SIG-M5 (cell line): ENCODE results near the gene ZNF597.
"Not testable (repeated sequence)": the region's sequence is repeated elsewhere in the genome, so short reads cannot be mapped to it uniquely, and the experiment has no call there.

Experiments
- DNase-seq: peaks from one replicate; lab custom pipeline; 2025; lab: John Stamatoyannopoulos, UW

Gene ZNF597

DNA sequence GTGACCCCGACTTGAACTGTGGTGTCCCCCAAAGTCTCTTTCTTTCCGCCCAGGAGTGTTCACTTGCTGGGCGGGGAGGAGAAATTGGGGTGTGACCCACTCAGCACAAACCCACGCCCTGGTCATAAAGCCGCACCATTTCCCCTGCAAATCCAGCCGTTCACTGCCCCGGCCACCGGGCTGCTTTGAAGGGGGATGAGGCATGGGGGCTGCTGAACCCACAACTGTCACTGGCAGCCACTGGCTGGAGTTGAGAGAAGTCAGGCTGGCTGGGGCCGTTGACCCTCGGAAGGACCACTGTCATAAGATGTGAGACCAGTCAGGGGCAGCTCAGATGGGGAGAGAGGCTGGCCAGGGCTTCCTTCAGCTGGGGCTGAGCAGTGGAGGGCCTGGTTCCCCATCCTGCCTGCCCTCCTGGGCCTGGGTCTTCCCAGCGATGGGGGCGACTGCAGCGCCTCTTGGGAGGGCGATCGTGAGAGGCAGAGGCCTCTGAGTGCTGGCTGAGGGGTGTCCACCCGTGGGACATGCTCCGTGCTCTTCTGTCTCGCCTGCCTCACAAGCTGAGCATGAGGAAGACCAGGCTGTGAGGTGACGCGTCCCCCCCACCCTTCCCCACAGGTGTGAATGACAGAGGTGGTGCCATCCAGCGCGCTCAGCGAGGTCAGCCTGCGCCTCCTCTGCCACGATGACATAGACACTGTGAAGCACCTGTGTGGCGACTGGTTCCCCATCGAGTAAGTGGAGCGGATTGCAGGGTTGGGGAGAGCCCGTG, 32.5 kb upstream of the ZNF597 start:
- DNase-seq, result no peak

DNA sequence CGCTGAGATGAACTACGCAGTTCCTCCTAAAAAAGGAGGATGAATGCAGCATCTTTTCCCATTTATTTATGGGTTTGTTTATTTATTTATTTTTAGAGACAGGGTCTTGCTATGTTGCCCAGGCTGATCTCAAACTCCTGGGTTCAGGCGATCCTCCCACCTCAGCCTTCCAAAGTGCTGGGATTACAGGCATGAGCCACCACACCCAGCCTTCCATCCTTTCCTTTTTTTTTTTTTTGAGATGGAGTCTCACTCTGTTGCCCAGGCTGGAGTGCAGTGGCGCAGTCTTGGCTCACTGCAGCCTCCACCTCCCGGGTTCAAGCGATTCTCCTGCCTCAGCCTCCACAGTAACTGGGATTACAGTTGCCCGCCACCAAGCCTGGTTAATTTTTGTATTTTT, 31.6 kb upstream of the ZNF597 start:
- DNase-seq, result not testable (repeated sequence)

DNA sequence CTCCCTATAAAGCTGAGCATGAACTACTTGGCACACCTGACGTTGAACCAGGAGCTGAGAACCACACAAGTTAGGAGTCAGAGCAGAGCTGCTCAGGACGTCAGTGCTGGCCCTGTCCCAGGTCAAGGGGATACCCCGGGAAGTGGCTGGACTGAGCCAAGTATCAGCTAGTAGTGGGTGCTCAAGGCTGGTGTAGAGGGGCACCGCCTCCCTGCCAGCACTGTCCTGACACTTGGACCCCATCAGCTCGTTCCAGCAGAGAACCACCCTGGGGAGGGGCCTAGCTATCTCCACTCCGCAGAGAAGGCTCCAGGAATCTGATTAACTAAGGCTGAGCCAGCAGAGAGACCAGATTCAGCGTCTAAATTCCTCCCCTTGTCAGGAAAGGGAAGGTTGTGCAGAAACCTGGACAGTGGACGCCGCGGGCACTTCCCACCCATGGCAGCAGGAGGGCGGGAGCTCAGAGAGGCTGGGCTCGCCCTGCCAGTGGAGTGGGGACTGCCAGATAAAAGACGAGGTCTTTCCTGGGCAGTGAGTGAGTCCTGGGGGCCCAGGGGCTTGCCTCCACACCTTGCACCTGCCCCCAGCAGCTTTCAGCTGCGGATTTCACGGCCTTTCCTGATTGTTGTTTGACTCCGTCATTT, 31.0 kb upstream of the ZNF597 start:
- DNase-seq, result no peak

DNA sequence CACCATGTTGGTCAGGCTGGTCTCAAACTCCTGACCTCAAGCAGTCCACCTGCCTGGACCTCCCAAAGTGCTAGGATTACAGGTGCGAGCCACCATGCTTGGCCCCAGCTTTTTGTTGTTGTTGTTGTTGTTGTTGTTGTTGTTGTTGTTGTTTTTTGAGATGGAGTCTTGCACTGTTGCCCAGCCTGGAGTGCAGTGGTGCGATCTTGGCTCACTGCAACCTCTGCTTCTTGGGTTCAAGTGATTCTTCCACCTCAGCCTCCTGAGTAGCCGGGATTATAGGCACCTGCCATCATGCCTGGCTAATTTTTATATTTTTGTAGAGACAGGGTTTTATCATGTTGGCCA, 30.3 kb upstream of the ZNF597 start:
- not testable (repeated sequence) for DNase-seq

DNA sequence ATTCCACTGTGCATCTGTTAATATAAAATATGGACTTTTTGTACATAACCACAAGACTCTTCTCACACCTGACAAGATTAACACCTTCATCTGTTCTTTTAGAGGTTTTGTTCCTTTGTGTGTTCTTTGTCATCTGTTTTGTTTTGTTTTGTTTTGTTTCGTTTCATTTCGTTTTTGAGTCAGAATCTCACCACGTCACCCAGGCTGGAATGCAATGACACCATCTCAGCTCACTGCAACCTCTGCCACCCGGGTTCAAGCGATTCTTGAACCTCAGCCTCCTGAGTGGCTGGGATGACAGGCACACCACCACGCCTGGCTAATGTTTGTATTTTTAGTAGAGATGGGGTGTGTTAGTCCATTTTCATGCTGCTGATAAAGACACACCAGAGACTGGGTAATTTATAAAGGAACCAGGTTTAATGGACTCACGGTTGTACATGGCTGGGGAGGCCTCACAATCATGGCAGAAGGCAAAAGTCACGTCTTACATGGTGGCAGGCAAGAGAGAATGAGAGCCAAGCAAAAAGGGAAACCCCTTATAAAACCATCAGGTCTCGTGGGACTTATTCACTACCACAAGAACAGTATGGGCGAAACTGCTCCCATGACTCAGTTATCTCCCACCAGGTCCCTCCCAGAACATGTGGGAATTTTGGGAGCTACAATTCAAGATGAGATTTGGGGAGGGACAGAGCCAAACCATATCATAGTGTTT, 29.7 kb upstream of the ZNF597 start:
- DNase-seq, result no peak

DNA sequence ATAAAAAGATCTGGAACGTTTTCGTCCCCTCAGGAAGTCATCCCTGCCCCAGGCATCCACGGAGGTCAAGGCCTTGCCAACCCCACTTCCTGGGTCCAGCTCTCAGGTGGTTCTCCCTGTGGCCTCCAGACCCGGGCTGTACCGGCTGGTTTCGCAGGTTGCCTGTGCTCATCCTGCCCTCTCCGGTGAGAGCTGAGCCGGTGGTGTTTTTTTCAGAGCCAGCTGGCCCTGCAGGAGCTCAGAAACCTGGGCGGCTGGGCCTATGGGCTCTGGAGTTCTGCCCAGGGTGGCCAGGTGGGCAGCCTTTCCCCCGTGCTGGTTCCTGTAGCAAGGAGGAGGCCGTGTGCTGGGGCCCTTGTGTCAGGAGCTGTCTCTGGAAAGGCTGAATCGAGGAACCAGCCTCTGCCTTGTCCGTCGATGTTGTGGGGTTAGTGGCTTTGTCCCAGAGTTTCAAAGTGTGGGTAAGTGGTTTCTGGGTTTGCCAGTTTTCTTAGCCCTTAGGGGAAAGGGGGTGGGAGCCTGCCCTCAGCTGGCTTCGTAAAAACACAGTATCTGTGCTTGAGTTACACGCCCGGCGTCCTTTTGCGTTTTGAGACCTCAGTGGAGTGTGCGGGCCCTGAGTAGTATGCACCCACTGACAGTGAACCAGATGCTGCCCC, 28.3 kb upstream of the ZNF597 start:
- DNase-seq, result no peak

DNA sequence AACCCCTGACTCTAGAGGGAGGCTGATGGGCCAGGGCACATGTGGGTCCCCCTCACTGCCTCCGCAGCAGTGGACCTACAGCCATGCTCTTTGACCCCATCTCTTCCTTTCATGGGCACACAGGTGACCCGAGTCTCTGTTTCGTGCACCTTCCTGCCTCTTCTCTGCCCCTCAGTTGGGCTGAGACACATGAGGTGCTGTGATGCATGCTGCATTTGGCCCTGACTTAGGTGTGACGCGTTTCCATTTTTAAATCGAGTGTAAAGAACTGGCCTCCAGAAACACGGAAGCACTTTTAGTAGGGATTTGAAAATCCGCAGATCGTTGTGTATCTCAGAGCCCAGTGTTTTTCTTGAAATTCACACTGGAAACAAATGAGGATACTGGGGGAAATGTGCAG, 27.4 kb upstream of the ZNF597 start:
- DNase-seq, result no peak

DNA sequence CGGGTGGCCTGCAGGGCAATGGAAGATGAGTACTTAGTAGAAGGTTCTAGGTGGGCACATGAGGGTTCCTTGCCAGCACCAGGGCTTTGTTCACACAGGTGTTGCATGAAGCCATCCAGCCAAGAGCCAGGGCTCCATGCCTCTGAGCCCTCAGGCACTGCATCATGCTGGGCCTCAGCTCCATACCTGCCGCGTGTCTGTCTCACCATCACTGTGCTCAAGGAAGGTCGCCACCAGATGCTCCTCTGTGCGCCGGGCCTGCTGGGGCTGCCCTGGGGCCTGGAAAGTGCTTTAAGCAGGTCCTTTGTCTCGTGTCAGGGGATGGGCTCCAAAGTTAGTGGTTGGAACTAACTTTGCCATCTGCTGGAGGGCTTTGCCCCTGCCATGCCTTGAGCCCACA, 26.4 kb upstream of the ZNF597 start:
- DNase-seq, result no peak

DNA sequence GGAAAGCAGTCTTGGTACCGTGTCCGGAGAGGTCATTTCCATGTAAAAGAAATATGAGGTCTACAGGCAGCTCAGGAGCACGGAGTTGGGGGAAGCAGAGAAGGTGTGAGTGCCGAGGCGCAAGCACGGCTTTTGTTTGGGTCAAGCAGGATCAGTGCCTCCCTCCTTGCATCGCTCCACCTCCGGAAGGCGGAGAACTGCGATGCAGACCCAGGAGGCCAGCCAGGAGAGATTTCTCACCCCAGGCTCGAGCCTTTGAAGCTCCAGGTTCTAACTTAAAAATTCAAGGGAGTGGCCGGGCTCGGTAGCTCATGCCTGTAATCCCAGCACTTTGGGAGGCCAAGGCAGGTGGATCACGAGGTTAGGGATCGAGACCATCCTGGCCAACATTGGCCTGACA, 25.2 kb upstream of the ZNF597 start:
- DNase-seq, result no peak

DNA sequence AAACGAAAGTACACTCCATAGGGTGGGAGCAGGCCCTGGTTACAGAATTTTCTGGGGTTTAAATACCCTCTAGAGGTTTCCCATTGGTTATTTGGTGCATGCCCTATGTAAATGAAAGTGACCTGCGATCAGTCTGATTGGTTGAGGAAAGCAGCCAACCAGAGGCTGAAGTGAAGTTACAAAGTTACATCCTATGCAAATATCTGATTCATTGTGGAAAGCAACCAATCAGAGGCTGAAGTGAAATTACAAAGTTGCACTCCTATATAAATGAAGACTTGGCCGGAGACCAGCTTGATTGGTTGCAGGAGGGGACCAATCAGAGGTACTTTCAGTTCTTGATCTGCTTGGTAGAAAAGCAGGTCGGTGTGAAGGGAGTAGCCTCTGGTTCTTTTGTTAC, 24.6 kb upstream of the ZNF597 start:
- DNase-seq, result no peak

DNA sequence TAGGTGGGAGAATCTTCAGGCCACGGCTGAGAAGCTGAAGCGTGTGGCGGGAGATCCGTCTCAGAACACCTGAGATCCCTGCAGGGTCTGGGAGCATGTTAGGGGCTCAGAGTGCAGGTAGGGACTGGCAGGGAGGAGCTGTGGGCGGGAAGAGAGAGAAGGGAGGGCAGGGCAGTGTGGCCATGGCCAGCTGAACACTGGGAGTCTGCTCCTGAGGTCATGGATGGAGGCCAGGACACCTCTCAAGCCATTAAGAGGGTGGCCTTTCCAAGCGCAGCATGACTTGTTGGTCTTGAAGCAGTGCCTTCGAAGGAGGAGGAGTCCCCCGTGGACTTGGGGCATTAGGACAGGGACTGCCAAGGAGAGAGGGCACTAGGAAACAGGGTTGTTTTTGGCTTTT, 23.9 kb upstream of the ZNF597 start:
- no peak for DNase-seq

DNA sequence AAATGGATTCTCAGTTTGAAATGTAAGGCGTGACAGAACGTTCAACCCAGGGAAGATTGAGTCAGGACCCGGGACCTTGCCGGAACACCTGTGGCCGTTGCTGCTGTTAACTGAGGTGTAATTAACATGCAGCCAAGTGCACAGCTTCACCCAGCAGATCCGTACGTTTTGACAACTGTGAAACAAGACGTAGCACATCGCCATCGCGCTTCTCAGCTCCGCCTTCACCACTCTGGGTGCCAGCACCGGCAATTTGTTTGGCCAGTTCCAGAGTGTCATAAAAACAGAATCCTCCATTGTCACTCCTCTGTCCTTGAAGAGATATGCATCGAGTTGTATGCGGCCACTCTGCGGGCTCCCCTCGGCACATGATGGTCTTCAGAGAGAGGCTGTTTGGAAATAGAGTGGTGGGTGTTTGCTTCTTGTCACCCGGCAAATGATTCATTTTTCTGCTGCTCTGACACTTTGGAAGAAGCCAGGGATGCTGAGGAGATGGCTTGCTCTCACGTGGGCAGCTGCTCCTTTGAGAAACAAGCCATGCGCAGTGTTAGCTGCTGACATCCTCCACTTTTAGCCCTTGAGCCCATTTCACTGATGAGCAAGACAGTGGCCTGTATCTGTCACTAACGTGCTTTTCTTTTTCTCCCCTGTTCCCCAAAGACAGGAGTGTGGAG, 22.7 kb upstream of the ZNF597 start:
- no peak for DNase-seq

DNA sequence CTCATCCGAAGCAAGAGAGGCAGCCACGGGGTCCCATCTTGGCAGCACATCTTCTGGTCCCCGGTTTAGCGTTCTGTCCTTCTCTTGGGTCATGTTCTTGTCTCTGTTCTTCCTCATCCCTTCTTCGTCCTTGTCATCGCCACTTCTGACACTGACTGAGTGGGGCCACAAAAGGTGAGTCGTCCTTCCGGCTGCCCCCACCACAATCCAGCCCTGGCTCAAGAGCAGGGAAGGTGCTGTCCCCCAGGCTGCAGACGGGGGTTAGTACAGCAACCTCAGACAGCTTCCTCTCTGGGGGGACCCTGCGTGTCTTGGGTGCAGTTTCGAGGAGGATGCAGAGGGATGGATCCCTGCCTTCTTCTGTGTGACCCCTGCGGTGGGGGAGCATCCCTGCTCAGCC, 22.0 kb upstream of the ZNF597 start:
- DNase-seq, result no peak

DNA sequence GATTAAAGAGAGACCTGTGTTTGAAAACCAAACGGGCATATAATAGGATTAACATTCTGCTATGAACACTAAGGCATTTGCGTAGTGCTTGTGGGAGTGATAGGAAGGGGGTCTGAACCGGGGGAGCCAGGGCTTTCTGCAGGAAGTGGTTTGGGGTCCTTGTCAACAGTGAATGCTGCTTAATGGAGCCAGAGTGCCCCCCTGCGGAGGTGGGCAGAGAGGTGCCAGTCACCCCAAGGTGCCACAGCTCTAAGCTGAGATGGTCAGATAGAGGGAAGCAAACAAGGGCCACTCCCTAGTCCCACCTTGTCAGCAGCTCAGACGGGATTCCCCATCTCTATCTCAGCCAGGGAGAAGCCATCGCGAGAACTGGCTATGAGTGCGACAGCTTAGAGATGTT, 17.8 kb upstream of the ZNF597 start:
- DNase-seq, result no peak

DNA sequence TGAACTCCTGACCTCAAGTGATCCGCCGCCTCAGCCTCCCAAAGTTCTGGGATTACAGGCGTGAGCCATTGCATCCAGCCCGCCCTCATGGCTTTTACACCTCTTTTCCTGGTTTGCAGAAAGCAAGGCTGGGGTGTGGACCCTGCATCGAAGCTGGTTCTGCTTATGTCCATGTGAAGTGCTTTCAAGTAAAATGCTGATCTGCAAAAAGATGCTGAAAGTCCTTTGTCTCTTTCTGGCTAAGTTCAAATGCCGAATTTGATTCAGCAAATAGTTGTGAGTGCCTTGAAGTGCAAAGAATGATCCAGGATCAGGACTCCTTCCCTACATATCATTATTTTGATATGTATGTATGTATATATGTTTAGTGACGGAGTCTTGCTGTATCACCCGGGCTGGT, 17.3 kb upstream of the ZNF597 start:
- no peak for DNase-seq

DNA sequence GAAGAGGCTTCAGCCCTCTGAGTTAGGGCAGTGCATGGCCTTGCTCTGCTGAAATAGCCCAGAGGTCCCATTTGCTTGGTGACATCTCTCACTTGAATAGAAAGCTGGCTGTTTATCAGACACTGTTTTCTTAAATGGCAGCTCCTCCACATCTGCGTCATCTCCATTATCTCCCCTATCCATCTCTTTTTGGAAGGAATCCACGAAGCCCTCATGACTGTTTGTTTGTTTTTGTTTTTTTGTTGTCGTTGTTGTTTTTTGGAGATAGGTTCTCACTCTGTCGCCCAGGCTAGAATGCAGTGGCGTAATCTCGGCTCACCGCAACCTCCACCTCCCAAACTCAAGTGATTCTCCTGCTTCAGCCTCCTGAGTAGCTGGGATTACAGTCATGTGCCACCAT, 16.8 kb upstream of the ZNF597 start:
- no peak for DNase-seq

DNA sequence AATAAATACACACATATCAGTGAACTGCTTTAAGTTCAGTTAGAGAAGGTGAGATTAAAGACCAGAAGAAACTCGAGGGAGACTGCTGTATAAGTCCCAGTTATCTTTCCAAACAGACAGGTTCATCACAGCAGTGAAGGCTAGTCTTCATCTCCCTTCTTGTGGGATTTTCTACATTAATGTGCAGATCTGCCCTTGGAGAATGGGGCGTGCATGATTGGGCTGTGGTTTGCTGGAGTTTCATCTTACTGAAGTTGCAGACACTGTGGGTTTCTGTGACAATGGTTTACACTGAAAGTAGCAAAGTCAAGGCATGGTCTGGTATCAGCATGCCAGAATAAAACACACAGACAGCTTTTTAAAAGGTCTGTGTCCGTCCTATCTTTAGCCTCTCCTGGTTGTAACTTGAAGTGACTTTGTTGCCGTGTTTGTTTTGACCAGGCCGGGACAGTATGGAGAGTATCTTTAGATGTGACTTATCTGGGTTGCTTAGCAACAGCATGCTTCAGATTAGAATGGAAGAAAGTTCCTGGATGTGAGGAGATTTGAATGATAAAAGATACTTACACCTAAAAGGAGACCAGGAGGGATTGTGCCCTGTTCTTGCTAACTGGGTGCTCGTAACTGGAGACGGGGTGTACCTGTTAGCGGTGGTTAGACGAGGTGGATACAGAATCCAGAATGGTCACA, 16.2 kb upstream of the ZNF597 start:
- no peak for DNase-seq

DNA sequence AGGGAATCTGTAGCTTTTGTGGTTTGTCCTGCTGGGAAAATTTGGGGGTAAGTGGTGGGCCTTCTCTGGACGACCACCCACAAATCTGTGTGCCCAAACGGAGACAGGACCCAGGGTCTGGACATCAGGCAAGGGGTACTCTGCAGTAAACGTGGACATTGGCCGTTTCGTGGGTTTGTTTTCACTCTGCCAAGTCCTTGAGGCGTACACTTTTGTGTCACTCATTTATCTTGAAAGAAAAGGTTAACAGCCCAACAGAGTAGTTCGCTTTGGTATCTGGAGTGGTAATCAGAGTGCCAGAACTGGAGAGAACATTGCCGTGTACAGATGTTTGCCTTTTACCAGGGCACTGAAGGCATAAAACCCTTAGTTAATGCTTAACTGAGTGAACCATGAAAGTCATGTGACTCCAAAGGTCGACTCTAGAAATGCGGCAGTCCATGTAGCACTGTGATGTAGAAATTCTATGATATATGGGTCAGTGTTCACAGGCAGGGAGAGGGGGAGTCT, 15.6 kb upstream of the ZNF597 start:
- DNase-seq, result no peak

DNA sequence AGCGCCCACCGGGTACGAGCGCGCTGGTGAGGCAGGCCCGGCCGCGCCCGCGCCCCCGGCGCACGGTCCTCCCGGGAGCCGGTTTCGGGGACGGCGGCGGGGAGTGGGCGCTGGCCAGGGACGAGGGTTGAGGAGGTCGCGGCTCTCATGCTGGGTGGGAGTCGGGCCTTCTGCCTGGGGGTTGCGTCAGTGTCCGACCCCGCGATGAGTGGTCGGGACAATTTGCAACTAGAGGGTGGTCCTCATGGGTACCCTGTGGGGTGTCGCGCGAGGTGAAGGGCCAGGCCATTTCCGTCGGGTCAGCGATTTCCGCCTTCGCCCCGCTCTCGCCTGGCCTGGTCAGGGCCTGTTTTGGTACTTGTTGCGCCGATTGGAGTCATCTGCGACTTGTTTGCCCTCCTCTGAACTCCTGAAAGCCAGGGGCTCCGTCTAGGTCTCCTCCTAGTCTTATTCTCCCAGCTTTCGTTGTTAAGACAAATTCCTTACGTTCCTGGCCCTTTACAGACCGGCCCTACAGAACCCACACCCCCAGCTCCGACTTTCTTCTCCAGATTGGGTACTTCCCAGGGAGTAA, 15.1 kb upstream of the ZNF597 start:
- no peak for DNase-seq

DNA sequence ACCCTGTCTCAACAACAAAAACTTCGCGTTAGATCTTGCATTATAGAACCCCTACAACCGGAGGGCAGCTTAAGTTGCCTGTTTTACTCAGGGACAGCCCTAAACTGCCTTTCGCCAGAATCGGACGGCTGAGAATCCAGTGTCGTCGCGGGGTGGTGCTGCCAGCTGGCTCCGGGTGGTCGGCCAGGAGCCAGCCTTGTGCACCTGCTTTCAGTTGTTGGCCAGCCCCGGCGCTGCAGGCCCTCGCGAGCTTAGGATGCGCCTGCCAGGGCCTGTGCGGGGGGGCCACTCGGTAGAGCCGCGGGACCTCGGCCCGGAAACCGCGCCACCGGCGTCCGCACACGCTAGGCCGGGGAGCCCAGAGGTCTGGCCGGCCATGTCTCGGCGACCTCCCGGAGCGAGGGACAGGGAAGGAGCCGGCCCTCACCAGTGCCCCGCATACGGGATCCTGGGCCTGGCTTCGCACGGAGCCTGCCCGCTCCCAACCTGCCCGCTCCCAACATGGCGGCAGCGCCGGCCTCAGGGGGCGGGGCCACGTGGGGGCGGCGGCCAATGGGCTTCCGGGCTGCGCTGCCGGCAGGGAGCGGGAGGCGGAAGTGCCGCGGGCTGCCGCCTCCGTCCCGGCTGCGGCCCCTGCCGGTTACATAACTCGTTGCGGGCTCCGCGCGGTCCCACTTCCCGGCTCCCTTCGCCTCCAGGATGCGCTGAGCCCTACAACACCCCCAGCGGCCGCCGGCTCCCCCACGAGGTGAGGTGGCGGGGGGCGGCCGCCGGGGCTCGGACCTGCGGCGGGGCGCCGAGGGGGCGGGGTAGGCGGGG, 14.3 kb upstream of the ZNF597 start:
- DNase-seq, result no peak
